ENCODE data around the gene CD79A. TPM values are rescaled to one million over a fixed set of nuclear protein-coding genes. Genes with fewer than 3 reads are reported as not detected.
"Not testable (repeated sequence)": the region's sequence is repeated elsewhere in the genome, so short reads cannot be mapped to it uniquely, and the experiment has no call there.

Gene CD79A
- total RNA-seq, 2 donors from 2014 or later: 0.24 to 0.68 TPM

GRCh38 chr19:41912899-41913537, 35.9 kb downstream of the CD79A start:
- DNase-seq: no peak
- intact Hi-C loops (cut with DNase I): no loop called here
- no peak for ATAC-seq

- intact Hi-C loops (cut with DNase I): no loop called here
- no peak for DNase-seq
- ATAC-seq: no peak
These were observed 36.7 kb downstream of the CD79A start for GRCh38 chr19:41913538-41914423.

GRCh38 chr19:41914424-41914834, 37.4 kb downstream of the CD79A start:
- intact Hi-C loops (cut with DNase I); DNase-seq; ATAC-seq: not testable (repeated sequence)

- no peak for DNase-seq
- intact Hi-C loops (cut with DNase I): no loop called here
These were observed 38.1 kb downstream of the CD79A start for GRCh38 chr19:41915021-41915775.

GRCh38 chr19:41915776-41916414, 38.8 kb downstream of the CD79A start:
- ATAC-seq: no peak
- intact Hi-C loops (cut with DNase I): no loop called here
- DNase-seq: no peak

More at GRCh38 chr19:41915021-41915775, 38.1 kb downstream of the CD79A start:
- no peak for ATAC-seq

- intact Hi-C loops (cut with DNase I): no loop called here
- no peak for ATAC-seq
- DNase-seq: no peak
These were observed 40.6 kb downstream of the CD79A start for GRCh38 chr19:41917676-41918075.

- intact Hi-C loops (cut with DNase I): no loop called here
- no peak for DNase-seq
- ATAC-seq: no peak
These were observed 41.0 kb downstream of the CD79A start for GRCh38 chr19:41918095-41918494.

- intact Hi-C loops (cut with DNase I): no loop called here
- ATAC-seq: no peak
- no peak for DNase-seq
These were observed 41.7 kb downstream of the CD79A start for GRCh38 chr19:41918653-41919244.

- DNase-seq (no peak), ATAC-seq (no peak)
- intact Hi-C loops (cut with DNase I): no loop called here
These were observed 43.1 kb downstream of the CD79A start for GRCh38 chr19:41919948-41920712.

- DNase-seq: no peak
- intact Hi-C loops (cut with DNase I): no loop called here
- no peak for ATAC-seq
These were observed 44.0 kb downstream of the CD79A start for GRCh38 chr19:41920882-41921576.

GRCh38 chr19:41921577-41922576, 44.8 kb downstream of the CD79A start:
- no peak for ATAC-seq
- no peak for DNase-seq
- intact Hi-C loops (cut with DNase I): no loop called here

GRCh38 chr19:41922585-41922984, 45.5 kb downstream of the CD79A start:
- DNase-seq: no peak
- ATAC-seq: no peak
- intact Hi-C loops (cut with DNase I): no loop called here

GRCh38 chr19:41923045-41923788, 46.1 kb downstream of the CD79A start:
- ATAC-seq: no peak
- DNase-seq: no peak
- intact Hi-C loops (cut with DNase I): no loop called here

- DNase-seq: no peak
- intact Hi-C loops (cut with DNase I): no loop called here
- no peak for ATAC-seq
These were observed 47.4 kb downstream of the CD79A start for GRCh38 chr19:41924151-41925145.

Data from left cardiac atrium (tissue), 4 donors.